ENCODE measurements around the gene SZRD1.
A peak's percentile ranks its signal among the peaks of the same experiment; 100 is the strongest.

Gene SZRD1

DNA sequence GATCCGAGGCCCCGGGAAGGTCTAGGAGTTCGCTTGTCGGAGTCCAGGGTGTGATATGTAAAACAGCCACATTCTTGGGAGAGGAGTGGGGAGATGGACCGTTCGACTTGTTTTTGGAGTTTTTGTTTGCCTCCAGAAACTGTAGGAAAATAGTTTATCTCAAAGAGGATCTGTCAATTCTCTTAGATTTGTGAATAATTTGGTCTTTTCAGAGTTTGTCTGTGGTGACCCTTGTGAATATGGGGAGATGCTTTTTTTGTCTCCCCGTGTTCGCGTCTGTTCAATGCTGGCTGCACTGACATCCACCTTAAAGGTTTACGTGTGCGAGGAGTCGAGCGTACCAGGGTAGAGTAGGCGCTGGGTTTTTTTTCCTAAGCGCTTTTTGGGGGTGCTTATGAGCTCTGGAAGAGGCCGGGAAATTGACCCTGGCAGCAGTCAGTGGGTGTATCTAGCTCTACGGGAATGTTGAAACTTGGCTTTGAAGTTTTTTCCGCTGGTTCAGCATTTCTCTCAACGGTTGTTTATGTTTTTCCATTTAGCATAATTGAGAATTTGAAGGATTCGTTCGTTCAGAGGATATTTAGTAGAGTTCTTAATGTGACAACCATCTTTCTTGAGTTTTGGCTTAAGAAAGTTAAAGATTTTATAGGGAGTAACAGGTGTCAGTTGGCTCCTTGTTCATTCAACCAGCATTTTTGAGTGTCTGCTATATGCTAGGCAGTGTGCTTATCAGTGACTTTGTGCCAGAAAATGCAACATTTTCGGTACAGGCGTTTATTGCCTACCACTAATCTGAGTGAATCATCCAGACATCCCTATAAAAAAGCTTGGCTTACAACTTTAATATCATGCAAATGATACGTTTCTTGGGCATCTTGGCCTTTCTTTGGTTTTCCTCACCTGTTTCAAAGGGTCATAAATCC is 1.2 kb downstream of the SZRD1 start:
- no peak for DNase-seq

DNA sequence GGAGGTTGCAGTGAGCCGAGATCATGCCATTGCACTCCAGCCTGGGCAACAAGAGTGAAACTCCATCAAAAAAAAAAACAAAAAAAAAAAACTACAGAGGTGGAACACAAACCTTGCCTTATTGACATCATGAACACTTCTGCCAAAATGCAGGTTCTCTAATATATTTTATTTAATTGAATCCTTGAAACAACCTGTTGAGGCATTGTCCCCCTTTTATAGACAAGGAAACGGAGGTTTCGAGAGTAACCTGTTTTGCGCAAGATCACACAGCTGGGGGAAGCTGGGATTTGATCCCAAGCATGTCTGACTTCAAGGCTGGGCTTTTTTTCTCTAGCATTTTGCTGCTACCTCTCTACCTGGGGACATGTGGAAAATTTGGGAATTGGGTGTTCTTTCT is 2.8 kb downstream of the SZRD1 start:
- DNase-seq = no peak

DNA sequence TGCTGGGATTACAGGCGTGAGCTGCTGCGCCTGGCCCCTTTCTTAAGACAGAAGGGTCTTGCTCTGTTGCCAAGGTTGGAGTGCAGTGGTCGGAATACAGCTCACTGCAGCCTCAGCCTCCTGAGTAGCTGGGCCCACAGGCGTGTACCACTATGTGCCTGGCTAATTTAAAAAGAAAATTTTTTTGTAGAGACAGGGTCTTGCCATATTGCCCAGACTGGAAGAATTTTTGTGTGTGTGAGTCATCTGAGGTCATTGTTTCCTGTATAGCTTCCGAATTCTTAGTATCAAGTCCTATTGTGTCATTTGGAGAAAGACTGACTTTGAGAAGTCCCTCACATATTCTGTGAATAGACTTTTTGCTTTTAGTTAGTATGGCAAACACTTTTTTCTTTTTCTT is 4.7 kb downstream of the SZRD1 start:
- no peak for DNase-seq

DNA sequence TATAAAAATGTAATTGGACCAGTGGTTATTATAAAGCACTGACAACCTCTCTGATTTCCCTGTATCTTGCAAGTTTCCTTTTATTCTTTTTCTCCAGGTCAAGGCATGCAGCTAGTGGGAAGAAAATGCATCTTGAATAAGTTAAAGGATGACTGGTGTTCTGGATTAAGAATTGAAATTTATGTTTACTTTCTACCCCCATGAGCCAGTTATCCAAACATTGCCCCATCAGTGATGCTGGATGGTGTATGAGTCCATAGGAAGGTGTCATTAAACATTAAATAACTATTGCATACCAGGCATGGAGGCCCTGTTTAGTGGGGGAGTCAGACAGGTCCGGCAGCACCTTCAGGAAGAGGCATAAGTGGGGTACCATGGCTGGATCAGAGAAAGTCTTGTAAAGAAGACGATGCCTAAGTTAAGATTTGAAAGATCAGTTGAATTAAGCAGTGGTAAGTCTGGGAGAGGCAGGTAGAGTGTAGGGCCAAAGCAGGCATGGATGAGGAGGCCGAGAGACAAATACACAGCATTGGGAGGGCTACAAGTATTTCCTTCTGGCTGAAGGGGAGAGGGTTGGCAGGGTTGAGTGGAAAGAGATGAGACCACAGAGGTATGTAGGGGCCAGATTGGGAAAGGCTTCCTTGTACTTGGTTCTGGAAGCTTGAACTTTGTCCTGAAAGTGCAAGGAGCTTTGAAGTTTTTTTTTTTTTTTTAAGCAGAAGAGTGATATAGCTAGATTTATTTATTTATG is 5.7 kb downstream of the SZRD1 start:
- DNase-seq = no peak

DNA sequence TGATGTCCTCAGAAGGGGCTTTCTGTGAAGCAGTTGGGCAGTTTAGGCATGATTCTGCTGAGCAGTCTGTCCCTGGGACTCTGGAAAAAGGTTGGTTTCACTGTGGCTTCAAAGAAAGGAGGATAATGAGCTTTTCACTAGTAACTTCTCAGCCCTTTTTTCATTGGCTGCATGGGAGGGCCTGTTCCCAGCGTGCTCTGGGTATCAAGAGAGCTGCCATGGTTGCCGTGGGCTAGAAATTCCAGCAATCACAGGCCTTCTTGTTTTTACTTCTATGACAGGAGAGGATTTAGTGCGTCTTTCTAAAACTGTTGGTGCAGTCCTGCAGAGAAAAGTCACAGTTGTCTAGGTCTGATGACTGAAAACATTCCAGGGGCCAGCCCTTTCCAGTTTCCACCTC is 7.2 kb downstream of the SZRD1 start:
- DNase-seq = no peak

DNA sequence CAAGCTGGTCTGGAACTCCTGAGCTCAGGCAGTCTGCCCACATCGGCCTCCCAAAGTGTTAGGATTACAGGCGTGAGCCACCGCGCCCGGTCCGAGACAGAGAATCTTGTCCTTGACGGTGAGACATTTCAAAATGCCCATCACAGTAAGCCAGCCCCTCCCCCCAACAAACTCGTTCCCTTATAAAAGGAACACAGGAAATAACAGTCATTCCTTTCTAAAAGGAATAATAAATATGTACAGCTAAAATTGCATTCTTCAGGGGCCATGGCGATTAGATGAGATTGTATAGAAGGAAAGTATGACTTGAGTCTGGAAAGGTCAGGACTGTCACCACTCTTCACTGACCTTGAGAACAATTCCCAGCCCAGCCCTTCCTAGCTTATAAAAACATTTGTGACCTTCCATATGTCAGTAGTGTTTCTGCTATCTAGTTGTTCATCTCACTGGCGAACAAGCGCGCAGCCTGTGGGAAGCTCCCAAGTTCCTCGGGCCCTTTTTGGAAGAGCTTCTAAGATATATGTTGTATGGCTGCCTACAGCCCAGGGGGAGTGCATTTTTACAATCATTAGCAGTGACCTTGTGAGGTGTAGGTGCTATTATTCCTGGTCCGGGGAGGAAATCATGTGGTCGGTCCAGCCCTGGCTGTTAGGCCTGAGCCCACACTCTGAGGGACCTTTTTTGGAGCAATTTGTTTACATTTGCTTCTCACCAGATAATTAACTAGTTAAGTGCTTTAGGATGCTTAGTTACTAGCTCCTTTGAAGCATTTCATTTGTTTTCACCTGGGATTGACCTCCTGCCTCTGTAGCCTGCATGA is 8.7 kb downstream of the SZRD1 start:
- DNase-seq = no peak

DNA sequence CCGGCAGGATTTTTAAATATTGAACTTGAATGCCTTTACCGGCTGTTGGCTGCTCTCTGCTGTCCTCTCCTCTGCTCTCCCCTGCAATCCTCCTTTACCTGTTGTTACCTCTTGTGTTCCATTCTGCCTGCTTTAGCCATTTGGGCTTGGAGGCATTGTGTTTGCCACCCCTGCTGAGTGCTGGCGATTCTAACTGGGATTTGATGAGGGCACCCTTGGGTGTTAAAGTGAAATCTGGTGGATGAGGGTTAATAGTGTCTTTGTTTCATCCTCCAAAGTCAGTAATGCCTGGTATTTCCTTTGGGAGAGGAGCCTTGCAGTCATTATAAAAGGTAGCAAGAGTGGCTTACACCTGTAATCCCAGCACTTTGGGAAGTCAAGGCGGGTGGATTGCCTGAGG is 9.9 kb downstream of the SZRD1 start:
- DNase-seq = no peak

DNA sequence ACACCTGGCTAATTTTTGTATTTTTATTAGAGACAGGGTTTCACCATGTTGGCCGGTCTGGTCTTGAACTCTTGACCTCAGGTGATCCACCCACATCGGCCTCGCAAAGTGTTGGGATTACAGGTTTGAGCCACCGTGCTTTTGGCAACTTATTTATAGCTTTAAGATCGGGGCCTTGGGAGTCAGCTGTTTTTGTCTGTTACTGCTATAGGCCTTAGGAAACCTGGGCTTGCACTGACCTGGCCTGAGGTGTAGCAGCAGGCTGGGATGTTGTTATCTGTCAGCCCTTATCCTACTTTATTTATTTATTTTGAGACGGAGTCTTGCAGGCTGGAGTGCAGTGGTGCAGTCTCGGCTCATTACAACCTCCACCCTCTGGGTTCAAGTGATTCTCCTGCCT is 11.4 kb downstream of the SZRD1 start:
- no peak for DNase-seq

DNA sequence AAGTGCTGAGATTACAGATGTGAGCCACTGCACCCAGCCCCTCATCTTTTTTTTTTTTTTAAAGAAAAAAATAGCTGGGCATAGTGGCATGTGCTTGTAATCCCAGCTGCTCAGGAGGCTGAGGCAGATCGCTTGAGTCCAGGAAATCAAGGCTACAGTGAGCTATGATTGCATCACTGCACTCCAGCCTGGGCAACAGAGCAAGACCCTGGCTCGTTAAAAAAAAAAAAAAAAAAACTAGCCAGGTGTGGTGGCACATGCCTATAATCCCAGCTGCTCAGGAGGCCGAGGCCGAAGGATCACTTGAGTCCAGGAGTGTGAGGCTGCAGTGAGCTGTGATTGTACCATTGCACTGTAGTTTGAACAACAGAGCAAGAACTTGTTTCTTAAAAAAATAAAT is 13.8 kb downstream of the SZRD1 start:
- no peak for DNase-seq

DNA sequence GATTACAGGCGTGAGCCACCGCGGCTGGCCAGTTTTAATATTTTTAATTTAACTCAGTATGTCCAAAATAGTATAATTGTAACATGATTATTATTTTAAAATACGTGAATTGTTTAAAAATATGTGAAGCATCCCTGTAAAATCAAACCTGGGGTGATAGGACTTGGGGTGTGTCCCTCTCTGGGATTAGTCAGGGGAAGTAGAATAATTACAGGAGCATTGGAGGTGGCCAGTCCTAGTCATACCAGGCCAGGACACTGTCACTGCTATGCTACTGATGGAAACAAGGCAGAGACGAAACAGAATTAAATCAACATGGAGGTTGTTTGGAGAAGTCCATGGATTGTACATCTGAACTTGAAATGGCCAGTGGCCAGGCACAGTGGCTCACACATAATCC is 16.8 kb downstream of the SZRD1 start:
- DNase-seq = no peak

DNA sequence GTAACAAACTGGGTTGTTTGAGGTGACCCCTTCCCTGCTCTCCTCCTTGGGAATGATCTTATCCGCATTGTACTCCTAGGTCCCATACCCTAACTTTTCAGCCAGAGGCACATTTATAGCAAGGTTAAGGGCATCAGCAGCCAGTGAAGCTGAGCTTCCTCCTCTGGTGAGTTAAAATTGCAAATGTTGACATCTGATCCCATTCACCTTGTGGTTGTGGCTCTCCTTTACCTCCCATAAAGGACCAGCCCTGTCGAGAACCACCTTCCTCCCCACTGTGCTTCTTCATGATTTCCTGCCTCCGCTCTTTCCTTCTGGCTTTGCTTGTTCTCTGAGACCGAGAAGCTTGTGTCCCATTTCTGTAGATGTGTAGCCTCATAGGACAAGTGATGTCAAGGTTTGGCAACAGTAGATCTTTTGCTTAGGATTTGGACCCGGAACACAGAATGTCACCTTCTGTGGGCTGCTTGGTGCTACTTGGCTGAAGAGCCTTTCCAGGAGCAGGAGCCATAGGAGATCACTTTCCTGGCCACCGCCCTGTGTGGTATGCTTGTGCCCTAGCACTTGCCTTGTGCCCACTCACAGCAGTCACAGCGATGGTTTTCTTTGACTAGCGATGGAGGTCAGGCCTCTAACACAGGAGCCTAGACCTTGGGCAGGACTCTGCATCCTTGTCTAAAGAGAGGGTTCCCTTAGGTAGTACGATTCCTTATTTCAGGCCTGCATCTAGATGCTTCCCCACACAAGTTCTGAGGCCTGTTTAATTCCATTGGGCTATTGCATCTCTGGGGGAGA is 18.8 kb downstream of the SZRD1 start:
- no peak for DNase-seq

DNA sequence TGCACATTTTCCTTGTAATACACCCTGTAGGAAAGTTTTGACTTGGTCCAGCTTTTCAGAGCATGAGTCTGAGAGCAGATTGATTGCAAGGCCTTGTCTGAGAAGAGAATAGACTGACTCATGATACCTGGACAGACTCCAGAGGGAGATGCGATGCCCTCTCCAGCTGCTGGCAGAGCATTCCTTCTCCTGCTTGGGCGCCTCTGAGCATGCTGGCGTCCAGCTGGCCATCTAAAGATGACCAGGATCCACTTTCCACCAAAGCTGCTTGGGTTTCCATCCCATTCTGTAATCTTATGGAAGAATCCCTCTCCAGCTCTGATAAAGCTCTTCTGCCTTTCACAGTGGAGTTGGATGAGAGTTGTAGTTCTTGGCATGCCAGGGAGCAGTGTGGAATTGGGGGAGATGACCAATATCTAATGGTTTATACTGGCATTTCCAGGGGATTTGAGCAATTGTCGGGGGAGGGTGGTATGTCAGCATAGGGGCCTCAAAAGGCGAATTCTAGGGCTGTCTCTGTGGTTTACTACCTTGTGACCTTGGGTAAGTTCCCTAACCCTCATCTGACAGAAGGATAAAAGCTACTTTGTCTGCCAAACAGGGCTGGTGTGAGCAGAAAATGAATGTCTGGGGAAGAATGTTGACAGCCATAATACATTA is 19.5 kb downstream of the SZRD1 start:
- peak; percentile 5 for DNase-seq

DNA sequence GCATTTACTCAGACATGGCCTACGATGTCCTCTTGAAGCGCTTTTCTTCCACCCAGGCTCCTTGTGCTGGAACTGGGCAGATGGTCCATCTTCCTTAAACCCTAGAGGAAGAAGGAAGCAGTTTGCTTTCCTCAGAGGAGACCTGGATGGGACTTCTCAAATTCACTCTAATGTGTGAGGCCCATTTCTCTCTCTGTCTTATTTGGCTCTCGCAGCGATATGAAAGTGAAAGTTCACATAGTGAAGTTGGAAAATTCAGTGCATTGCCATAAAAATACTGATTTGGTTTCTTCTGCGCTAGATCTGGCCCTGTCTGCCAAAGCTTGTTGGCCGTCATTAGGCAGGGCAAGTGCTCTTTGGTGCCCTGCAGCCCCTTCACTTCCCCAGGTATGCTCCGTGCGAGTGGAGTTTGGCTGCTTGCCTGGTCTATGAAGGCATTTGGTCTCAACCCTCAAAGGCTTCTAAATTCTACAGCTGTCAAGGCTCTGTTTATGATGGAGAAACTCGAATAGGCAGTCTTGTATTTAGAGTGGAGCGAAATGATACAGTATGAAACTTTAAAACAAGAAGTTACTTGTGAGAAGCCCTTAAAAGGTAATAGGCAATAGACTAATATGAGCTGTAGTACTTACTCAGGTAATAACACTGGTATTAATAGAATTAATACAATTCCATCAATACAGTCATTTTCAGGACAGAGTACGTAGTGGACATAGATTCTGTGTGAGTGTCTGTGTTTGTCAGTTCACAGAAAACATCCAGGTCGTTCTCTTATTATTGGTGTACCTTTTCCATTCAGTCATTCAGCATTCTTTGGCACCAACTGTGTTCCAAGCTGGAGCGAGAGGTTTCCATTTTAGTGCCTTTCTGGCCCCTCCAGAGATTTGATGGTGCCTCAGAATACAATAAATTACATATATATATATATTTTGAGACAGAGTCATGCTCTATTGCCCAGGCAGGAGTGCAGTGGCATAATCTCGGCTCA is 20.5 kb downstream of the SZRD1 start:
- peak; percentile 21 for DNase-seq

DNA sequence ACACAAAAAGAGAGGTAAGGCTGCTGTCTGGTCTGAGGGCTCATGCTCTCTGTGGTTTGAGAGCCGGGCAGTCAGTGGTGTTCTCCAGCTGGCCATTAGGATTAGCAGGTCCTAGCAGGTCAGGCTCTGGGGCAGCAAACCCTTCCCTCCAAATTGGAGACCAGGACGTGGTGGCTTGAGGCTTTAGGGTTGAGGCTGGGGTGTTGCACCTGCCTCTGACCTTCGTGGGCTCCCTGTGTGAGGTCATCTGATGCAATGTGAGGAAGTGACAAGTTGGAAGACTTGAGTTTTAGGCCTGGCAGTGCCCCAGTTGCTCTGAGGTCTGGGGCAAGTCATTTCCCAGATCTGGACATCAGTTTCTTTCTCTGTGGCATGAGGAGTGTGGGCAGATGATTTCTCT is 24.4 kb downstream of the SZRD1 start:
- no peak for DNase-seq

DNA sequence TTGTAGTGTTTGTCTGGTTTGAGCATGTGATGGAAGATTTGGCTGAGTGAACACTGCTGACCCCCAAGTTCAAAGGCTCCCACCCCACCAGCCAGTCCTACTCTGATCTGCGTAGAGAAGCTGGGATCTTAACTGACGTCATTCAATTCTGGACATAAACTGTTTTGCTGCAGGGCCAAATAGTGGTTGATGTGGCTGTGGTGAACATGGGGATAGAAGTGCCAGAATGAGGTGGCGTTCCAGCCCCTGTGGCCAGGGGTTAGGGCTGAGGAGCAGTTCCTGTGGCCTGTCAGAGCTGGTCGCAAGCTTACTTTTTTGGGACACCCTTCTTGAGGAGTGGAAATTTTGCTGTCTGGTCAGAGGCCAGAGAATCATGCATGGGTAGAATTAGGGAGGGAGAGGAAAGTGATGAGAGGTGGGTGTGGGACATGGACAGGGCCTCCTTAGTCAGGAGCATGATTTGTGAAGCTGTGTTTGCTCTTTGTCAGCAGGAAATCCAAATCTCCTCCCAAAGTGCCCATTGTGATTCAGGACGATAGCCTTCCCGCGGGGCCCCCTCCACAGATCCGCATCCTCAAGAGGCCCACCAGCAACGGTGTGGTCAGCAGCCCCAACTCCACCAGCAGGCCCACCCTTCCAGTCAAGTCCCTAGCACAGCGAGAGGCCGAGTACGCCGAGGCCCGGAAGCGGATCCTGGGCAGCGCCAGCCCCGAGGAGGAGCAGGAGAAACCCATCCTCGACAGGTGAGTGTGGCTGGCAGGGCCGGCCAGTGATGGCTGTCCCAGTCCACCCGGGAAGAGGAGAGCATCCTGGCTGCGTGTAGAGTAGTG is 25.9 kb downstream of the SZRD1 start:
- DNase-seq = no peak

DNA sequence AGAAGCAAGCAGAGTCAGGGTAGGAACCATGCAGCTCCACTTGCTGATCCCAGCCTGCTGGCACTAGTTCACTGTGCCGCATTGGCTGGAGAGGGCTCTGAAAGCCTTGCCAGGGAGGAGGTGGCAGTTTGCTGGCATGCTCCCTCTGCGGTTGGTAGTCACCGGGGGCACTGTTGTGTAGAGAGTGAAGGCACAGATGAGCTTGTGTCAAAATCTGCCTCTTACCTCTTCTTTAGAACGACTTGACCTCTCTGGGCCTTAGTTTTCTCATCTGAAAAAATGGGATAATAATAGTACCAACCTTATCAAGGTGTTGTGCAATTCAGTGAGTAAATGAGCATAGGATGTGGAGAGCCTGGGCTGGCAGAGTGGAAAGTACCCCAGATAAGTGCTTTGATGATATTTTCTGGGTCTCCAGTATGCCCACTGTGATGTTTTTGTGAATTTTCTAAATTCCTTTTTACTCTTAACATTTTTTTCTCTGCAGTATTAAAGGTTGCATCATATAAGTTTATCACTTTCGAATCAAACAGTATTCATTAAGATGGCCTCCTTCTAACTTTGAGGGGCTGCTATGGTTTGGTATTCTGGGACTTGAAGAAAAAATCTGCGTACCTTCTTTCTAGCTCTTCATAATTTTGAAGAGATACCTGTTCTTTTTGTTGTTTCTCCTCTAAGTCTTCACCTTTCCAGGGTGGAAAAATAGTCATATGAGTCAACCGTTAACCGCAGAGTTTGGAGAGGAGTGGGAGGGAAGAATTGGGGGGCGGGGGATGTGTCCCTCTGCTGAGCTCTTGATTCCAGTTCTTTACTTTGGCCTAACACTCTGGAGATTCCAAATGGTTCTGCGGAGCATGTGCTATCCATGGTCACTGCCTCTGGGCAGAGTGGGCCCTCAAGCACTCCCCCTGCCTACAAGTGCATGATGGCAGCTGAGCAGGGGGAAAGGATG is 26.8 kb downstream of the SZRD1 start:
- no peak for DNase-seq

DNA sequence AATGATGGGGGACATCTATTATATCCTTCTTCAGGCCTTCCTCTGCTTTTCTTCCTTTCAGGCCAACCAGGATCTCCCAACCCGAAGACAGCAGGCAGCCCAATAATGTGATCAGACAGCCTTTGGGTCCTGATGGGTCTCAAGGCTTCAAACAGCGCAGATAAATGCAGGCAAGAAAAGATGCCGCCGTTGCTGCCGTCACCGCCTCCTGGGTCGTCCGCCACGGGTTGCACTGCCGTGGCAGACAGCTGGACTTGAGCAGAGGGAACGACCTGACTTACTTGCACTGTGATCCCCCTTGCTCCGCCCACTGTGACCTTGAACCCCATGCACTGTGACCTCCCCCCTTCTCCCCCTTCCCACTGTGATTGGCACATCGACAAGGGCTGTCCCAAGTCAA is 27.9 kb downstream of the SZRD1 start:
- no peak for DNase-seq

DNA sequence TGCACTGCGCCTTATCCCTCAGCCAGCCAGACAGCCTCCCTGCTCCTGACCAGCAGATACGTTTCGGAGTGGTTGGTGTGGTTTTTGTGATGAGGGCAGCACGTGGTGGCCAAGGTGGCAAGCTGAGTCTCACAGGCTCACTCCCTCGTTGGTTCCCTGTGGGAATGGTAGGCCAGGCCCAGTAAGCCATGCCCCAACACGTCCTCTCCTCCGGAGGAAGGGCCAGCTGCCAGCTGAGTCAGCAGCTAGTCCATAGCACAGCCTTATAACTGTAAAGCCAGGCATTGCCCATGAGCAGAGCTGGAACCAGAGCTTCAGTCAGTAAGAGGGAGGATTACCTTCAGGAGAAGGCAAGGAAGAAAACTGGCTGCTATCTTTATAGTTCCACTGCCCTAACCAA is 29.5 kb downstream of the SZRD1 start:
- DNase-seq = no peak

DNA sequence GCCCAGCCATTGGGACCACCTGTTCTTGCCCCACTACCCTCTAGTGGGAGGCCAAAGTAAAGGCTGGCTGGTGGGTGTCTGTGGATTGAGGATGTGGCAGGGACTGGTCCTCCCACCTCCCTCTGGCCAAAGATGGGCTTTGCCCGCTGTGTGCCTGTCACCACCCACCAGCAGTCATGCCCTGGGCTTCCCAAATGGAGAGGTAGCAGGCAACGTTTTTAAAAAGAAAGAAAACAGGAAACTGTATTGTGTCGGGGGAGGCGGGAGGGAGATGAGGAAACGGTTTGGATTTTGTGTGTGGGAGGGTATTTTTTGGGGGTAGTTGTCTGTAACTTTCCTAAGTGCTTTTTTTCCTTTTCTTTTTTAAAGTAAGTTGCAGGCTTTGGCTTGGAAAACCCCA is 30.1 kb downstream of the SZRD1 start:
- no peak for DNase-seq

All from NCI-H2029 treated with DMSO at 0.1 percent for 48 hours (cell line).